HFF-Myc (cell line): ENCODE results near the gene RAB11FIP3.
A peak's percentile ranks its signal among the peaks of the same experiment; 100 is the strongest.

Experiments used
- DNase-seq: peaks from one replicate; pipeline ENCODE4 v3.0.0-alpha.2; 2011; ENCODE audit warnings: low read depth; ENCODE audit errors: extremely low read depth
- H3K4me3 ChIP-seq: replicated peaks from 2 replicates; pipeline ENCODE4 v1.5.1; 2011; ENCODE audit warnings: low read depth, mild to moderate bottlenecking, control low read depth, low read length
- TF ChIP-seq, protein P1 (sequence below): IDR thresholded peaks from 2 replicates; pipeline ENCODE4 v1.5.1; 2012; ENCODE audit warnings: mild to moderate bottlenecking, low read depth, low read length, control low read depth; ENCODE audit errors: missing control alignments

Gene RAB11FIP3

DNA sequence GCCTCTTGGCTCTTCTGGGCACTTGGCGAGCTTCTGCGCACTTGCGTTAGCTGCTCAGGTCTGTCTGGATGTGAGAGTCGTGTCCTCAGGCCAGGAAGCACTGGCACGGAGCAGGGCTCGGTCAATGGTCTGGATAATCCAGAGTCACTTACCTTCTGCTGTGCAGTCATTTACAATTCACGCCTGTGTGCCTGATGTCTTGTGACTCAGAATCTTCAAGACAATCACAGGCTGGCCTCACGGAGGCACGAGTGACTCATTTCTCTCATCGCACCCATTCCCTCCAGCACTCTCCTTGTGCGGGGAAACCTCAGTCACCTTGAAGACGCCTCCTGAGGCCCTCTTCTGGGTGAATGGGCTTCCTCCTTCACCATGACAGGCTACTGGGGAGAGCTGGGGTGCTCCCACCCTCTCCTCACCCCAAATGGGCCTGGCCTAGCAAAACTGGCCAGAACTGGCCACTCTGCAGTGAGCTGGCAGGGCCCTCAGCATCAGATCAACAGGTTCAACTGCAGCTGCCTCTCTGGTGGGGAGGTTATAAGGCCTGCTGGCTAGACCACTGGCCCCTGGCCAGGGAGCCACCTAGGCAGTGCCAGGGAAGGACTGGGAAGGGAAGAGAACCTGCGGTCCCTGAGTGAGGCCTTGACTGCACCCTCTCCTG lies 100.2 kb downstream of the RAB11FIP3 start:
- peak overlapping the region; percentile 77 for H3K4me3 ChIP-seq
- peak; percentile 59 for DNase-seq

DNA sequence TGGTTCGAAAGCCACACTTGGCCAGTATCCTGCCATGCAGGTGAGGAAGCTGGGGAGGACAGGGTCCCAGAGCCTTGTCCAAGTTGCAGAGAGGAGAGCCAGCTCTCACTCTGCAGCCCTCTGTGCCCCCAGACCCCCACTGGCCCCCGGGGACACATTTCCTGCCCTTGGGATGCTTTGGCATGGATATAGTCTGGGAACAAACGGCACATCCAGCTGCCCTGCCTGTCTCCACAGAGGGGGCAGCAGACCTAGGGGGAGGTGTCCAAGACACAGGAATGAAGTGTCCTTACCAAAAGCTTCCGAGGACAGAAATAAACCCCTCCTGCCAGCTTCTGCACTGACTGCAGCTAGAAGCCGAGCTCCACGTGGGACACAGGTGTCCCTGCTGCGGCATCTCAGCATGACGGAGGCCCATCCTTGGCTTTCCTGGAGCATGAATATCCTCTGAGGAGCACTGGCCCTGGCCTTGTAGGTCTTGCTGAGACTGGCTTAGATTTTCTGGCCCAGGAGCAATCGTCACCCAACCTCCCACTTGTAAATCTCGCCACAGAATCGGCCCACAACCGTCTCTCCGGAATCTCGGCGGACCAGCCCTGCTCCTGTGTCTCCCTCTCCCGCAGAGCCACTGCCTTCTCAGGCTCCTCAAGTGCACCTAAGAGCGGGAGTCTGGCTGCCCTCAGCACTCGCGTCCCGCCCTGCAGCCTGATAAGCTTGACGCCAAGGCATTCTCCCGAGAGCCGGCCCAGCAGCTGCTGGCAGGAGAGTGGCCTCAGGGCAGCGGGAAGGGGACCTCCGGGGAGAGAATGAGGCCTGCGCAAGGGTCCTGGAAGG lies 100.9 kb downstream of the RAB11FIP3 start:
- no peak for DNase-seq
- TF ChIP-seq, protein P1, sequence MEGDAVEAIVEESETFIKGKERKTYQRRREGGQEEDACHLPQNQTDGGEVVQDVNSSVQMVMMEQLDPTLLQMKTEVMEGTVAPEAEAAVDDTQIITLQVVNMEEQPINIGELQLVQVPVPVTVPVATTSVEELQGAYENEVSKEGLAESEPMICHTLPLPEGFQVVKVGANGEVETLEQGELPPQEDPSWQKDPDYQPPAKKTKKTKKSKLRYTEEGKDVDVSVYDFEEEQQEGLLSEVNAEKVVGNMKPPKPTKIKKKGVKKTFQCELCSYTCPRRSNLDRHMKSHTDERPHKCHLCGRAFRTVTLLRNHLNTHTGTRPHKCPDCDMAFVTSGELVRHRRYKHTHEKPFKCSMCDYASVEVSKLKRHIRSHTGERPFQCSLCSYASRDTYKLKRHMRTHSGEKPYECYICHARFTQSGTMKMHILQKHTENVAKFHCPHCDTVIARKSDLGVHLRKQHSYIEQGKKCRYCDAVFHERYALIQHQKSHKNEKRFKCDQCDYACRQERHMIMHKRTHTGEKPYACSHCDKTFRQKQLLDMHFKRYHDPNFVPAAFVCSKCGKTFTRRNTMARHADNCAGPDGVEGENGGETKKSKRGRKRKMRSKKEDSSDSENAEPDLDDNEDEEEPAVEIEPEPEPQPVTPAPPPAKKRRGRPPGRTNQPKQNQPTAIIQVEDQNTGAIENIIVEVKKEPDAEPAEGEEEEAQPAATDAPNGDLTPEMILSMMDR = no peak
- H3K4me3 ChIP-seq = peak overlapping the region; percentile 77

More for the DNA sequence above, 100.2 kb downstream of the RAB11FIP3 start:
- TF ChIP-seq, protein P1 = no peak

DNA sequence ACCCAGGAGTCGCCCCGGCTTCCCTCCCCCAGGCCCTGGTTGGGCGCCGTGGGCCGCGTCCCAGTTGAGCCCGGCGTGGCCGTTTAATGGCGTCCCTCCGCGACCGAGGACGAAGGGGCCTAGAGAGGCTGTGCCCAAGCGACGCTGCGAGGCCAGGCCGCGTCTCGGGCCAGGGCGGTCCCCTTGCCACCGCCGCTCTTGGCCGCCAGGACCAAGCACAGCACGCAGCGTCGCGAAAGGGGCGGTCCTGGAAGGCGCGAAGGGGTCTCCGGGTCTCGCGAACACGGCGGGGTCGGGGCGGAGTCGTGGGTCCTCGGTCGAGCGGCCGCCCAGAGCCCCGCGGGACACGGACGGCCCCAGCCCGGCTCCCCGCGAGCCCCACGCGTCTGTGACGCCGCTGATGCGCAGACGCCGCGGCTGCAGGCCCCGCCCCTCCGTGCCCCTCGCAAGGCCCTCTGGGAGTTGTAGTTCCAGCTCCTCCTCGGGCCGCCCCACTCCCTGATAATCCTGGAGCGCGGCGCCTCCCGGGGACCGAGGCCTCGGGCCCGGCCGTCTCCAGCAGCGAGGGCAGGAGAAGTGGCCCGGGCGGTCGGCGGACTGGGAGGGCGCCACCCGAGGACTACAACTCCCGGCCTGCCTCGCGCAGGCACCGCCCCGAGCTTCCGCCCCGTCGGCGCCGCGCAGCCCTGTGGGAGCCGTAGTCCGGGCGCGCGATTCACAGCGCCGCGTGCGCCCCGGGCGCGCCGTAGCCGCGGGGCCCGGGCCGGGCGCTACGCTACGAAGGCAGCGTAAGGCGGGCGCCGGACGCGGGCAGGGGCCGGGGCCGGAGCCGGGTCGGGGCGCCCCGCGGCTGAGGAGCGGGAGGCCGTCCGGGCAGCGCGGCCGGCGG lies 101.8 kb downstream of the RAB11FIP3 start, which contains the start of gene CAPN15:
TSS of gene CAPN15 (plus strand) at position 698 of the 889 bp plus-strand sequence. CDS start 19,127 bp downstream, outside the sequence.
- peak within 1 kb of the TSS; percentile 88 for H3K4me3 ChIP-seq
- peak; percentile 36 for DNase-seq
- TF ChIP-seq, protein P1 = no peak

DNA sequence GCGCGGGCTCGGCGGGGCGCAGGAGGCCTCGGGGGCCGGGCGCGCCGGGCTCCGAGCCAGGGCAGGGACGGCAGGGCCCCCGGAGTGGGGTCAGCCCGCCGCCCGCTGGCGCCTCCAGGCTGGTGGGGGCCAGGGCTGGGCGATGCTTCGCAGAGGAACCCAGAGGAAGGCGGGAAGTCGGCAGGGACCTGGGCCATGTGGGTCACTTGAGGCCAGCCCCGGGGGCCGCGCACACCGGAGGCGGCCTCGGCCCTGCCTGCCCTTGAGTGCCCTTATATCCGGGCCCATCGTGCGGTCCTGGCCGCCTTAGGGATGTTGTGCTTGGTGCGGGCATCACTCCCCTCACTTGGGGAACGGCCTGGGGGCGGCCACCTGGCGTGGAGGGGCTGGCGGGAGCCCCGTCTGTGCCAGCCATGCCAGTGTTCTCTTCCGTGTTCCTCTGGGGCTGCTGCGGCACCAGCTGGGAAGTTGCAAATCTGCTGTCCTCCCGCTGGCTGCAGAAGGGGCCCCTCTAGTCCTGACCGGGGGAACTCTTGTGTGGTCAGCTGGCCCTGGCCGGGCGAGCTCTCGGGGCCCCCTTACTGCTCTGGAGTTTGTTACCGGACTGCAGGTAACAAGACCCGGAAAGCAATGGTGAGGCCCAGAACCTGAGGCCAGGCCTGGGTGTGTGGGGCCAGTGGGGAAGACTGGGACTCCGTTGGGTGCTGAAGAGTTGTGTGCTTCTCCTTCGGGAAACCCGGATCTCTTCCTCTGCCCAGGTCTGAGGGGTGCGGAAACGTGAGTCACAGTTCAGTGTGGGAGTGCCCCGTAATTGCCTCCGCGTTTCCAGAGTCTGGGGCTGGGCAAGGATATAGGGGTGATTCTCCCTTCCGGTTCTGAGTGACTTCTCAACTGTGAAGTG lies 102.9 kb downstream of the RAB11FIP3 start:
- no peak for DNase-seq
- peak overlapping the region; percentile 88 for H3K4me3 ChIP-seq
- TF ChIP-seq, protein P1 = no peak

DNA sequence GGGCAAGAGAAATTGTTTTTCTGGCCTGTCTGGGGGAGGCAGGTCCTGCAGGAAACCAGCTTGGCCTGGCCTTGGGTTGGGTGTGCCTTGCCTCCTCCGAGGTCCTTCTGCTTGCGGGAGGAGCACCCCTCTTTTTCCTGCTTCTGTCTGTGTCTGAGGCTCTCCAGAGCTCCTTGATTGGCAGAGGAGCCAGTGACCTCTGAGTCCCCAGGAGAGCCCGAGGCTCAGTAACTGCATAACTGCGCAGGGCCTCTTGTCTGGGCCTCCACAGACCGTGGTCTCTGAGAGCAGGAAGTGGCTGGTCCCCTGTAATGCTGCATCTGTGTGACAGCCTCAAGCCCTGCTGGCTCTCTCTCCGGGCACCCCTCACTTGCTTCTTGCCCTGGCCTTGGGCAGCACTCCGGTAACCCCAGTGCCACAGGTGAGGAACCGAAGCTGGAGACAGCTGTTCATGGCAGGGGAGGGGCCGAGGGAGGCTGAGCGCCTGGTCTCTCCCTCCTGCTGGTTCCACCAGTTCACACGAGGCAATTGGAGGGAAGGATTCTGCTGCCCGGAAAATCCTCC lies 103.6 kb downstream of the RAB11FIP3 start:
- TF ChIP-seq, protein P1 = no peak
- H3K4me3 ChIP-seq = peak overlapping the region; percentile 88
- DNase-seq = no peak
